ENCODE measurements around the gene PPIL6.

- no peak for TF ChIP-seq POLR2AphosphoS5 (IDR thresholded peaks at IDR 0.05; ENCODE audit: low read depth, low read length)
- TF ChIP-seq TAF1 (IDR thresholded peaks at IDR 0.05; ENCODE audit: low read depth, low read length) = no peak
- no peak for TF ChIP-seq POLR2A (IDR thresholded peaks at IDR 0.05; ENCODE audit: low read depth, low read length)
- no peak for TF ChIP-seq SPI1 (IDR thresholded peaks at IDR 0.05; ENCODE audit: low read depth, low read length)
Measured at GRCh38 chr6:109345986-109346385, 94.4 kb downstream of the PPIL6 start.

All from GM12891 (cell line).